Progenitor cell of endocrine pancreas (in vitro differentiated cells): ENCODE results near the gene PRKCH. TPM values are rescaled to one million over a fixed set of nuclear protein-coding genes. Genes with fewer than 3 reads are reported as not detected.

Source experiments
- DNase-seq: peaks from one replicate; pipeline ENCODE4 v3.0.0; 2021; ENCODE audit warnings: low spot score; ENCODE audit not compliant: unreplicated experiment
- H3K27ac Mint-ChIP-seq: 2 replicates; pipeline ENCODE4 v1.8.0; 2021; ENCODE audit warnings: mild to moderate bottlenecking, moderate library complexity, mixed read lengths
- H3K27me3 Mint-ChIP-seq: 2 replicates; pipeline ENCODE4 v1.8.0; 2021; ENCODE audit warnings: mixed read lengths
- H3K36me3 Mint-ChIP-seq: 2 replicates; pipeline ENCODE4 v1.8.0; 2022; ENCODE audit warnings: mixed read lengths; ENCODE audit not compliant: insufficient read depth
- H3K4me1 Mint-ChIP-seq: 2 replicates; pipeline ENCODE4 v1.8.0; 2021; ENCODE audit warnings: low read depth, mixed read lengths
- H3K4me3 Mint-ChIP-seq: 2 replicates; pipeline ENCODE4 v1.8.0; 2021; ENCODE audit warnings: low read depth, mild to moderate bottlenecking, moderate library complexity, mixed read lengths
- H3K9me3 Mint-ChIP-seq: 2 replicates; pipeline ENCODE4 v1.8.0; 2021; ENCODE audit warnings: low read depth, mixed read lengths
- CTCF ChIP-seq: fragments of 200-600 bp; sonication (generic); IDR thresholded peaks from one replicate; pipeline ENCODE4 v1.5.0; 2021; ENCODE audit warnings: antibody characterized with exemption, mild to moderate bottlenecking; ENCODE audit not compliant: unreplicated experiment
- total RNA-seq: library from RNA; stranded (reverse); gene quantifications from 2 replicates; pipeline ENCODE4 v1.2.1, GENCODE V29; 2021

PRKCH gene
- total RNA-seq, 1 donor from 2014 or later: 4.5 TPM

GRCh38 chr14:61368781-61369453 is 47.5 kb downstream of the PRKCH start:
- Mint-ChIP-seq H3K27me3 (no peaks in the 10 kb centered on the region), H3K9me3 (peaks cover 14% of the 10 kb centered on the region), H3K4me3 (no peak overlapping the region), H3K27ac (no peak overlapping the region), H3K36me3 (peaks cover 5% of the 10 kb centered on the region), H3K4me1 (peaks cover 4% of the 10 kb centered on the region)
- TF ChIP-seq CTCF: no peak
- no peak for DNase-seq

GRCh38 chr14:61369454-61369810 is 48.1 kb downstream of the PRKCH start:
- Mint-ChIP-seq H3K4me1 (peaks cover 4% of the 10 kb centered on the region), H3K27me3 (no peaks in the 10 kb centered on the region), H3K4me3 (no peak overlapping the region), H3K36me3 (peaks cover 5% of the 10 kb centered on the region), H3K9me3 (peaks cover 17% of the 10 kb centered on the region), H3K27ac (no peak overlapping the region)
- TF ChIP-seq CTCF: no peak
- no peak for DNase-seq

DNA sequence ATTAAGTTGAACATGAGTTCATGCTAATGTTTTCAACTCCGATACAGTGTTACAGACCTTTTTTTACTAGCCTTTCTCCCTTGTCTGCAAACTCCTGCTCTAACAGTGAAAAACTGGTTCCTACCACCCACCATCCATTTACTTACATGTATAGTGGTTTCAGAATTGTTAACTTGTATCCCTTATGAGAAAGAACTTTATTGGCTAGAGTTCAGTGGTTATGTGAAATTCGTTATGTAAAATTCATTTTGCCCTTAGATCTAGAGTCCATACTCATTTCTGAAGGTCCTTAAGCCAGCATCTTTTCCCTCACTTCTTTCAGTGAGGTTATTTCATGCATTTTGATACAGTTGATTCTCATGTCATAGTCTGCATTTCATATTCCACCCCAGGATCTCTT is 51.0 kb downstream of the PRKCH start:
- H3K4me1 Mint-ChIP-seq: peaks cover 7% of the 10 kb centered on the region
- peaks cover 33% of the 10 kb centered on the region for H3K9me3 Mint-ChIP-seq
- H3K27ac Mint-ChIP-seq: no peak overlapping the region
- DNase-seq: no peak
- TF ChIP-seq CTCF: no peak
- no peak overlapping the region for H3K4me3 Mint-ChIP-seq
- peaks cover 18% of the 10 kb centered on the region for H3K36me3 Mint-ChIP-seq
- no peaks in the 10 kb centered on the region for H3K27me3 Mint-ChIP-seq

DNA sequence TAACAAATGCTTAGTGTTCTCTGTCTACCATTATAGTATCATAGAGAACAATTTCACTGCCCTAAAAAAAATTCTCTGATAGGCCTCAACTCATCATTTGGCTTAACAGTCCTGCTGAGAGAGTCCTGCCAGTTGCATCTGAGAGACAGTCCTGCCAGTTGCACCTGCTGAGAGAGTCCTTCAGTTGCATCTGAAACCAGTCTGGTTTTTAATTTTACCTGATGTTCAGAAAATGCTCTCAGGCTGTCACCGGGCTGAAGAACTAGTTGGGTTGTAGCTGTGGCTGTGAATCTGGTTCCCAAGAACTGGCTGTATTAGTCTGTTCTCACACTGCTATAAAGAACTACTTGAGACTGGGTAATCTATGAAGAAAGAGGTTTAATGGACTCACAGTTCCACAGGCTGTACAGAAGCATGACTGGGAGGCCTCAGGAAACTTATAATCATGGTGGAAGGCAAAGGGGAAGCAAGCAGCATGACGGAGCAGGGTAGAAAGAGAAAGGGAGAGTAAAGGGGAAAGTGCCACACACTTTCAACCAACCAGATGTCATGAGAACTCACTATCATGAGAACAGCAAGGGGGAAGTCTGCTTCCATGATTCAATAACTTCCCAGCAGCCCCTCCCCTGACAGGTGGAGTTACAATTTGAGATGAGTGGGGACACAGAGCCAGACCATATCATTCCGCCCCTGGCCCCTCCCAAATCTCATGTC is 51.6 kb downstream of the PRKCH start:
- Mint-ChIP-seq H3K9me3 (peaks cover 33% of the 10 kb centered on the region), H3K4me3 (no peak overlapping the region), H3K4me1 (peaks cover 9% of the 10 kb centered on the region), H3K27ac (no peak overlapping the region), H3K36me3 (peaks cover 18% of the 10 kb centered on the region), H3K27me3 (no peaks in the 10 kb centered on the region)
- TF ChIP-seq CTCF: no peak
- DNase-seq: no peak

- Mint-ChIP-seq H3K9me3 (peaks cover 33% of the 10 kb centered on the region), H3K27me3 (no peaks in the 10 kb centered on the region), H3K27ac (no peak overlapping the region), H3K4me1 (peaks cover 5% of the 10 kb centered on the region), H3K4me3 (no peak overlapping the region), H3K36me3 (peaks cover 18% of the 10 kb centered on the region)
- no peak for TF ChIP-seq CTCF
- no peak for DNase-seq
Measured at GRCh38 chr14:61374284-61374683, 52.9 kb downstream of the PRKCH start.
